ENCODE data around the gene C20orf202.

C20orf202 gene

GRCh38 chr20:1202762-1203504, at the start of gene C20orf202:
C20orf202 (plus strand) TSS chr20:1203454; CDS start chr20:1203586, 132 bp downstream.
- DNase-seq: no peak

GRCh38 chr20:1154226-1154625, 49.0 kb upstream of the C20orf202 start:
- DNase-seq: no peak

- no peak for DNase-seq
Measured at GRCh38 chr20:1154691-1155090, 48.6 kb upstream of the C20orf202 start.

GRCh38 chr20:1155342-1155741, 47.9 kb upstream of the C20orf202 start:
- no peak for DNase-seq

- no peak for DNase-seq
Measured at GRCh38 chr20:1160496-1160895, 42.8 kb upstream of the C20orf202 start.

- no peak for DNase-seq
Measured at GRCh38 chr20:1160991-1161390, 42.3 kb upstream of the C20orf202 start.

GRCh38 chr20:1163105-1163504, 40.1 kb upstream of the C20orf202 start:
- DNase-seq: no peak

GRCh38 chr20:1163653-1164052, 39.6 kb upstream of the C20orf202 start:
- no peak for DNase-seq

GRCh38 chr20:1164871-1165270, 38.4 kb upstream of the C20orf202 start:
- DNase-seq: no peak

GRCh38 chr20:1165521-1165920, 37.7 kb upstream of the C20orf202 start:
- DNase-seq: no peak

GRCh38 chr20:1165941-1166340, 37.3 kb upstream of the C20orf202 start:
- no peak for DNase-seq

- no peak for DNase-seq
Measured at GRCh38 chr20:1166948-1167720, 36.1 kb upstream of the C20orf202 start.

- DNase-seq: no peak
Measured at GRCh38 chr20:1169224-1169623, 34.0 kb upstream of the C20orf202 start.

- no peak for DNase-seq
Measured at GRCh38 chr20:1171461-1172093, 31.7 kb upstream of the C20orf202 start.

- no peak for DNase-seq
Measured at GRCh38 chr20:1173698-1174097, 29.6 kb upstream of the C20orf202 start.

- no peak for DNase-seq
Measured at GRCh38 chr20:1174787-1175186, 28.5 kb upstream of the C20orf202 start.

GRCh38 chr20:1177680-1178079, 25.6 kb upstream of the C20orf202 start:
- DNase-seq: no peak

GRCh38 chr20:1178103-1178502, 25.2 kb upstream of the C20orf202 start:
- DNase-seq: no peak

- DNase-seq: no peak
Measured at GRCh38 chr20:1178623-1179022, 24.6 kb upstream of the C20orf202 start.

- DNase-seq: no peak
Measured at GRCh38 chr20:1180949-1181348, 22.3 kb upstream of the C20orf202 start.

- DNase-seq: no peak
Measured at GRCh38 chr20:1182106-1182505, 21.1 kb upstream of the C20orf202 start.

- no peak for DNase-seq
Measured at GRCh38 chr20:1183153-1183552, 20.1 kb upstream of the C20orf202 start.

- no peak for DNase-seq
Measured at GRCh38 chr20:1184260-1184637, 19.0 kb upstream of the C20orf202 start.
